Measurements from ENCODE around the gene IFIT2.
A peak's percentile ranks its signal among the peaks of the same experiment; 100 is the strongest.
"Not testable (repeated sequence)": the region's sequence is repeated elsewhere in the genome, so short reads cannot be mapped to it uniquely, and the experiment has no call there.

Gene IFIT2

DNA sequence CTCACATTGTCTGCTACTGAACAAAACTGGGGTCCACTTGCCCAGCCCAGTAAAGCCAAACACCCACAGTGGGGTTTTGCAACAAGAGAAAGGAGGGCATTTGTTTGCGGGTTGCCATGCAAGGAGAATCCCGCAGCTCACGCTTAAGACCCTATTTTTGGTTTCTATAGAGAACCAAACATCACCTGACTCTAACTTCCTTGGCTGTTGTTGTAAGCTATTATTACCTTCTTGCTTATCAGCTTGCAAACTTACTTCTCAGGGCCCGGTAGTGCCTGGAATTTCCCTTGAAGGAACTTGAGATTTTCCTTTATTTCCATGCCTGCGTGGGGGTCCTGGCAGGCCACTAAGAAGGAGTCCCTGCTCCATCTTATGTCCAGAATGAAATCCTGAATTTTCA, 46.6 kb downstream of the IFIT2 start:
- CTCF ChIA-PET, result interaction anchor here (0.7 to 1.7 kb wide), 3 partner anchors 16 to 21 kb away, joined by 4 to 9 read pairs (median 4); no protein-coding TSS in a partner anchor

DNA sequence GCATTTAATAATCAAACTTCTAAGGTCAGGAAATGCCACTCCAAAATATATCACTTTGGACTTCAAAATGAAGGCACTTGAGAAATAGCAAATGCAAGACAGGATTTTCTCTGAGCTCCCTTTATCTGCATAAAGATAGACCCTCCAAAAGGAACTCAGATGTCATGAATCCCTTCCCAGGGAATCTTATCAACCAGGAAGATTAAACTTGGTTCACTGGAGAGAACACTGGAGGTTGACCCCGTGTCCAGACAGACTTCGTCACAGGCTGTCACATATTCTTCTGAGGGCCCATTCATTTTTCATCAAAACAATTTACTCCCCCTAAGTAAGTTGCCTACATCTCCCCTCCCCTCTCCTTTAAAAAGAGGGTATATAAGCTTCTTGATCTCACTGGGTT, 47.1 kb downstream of the IFIT2 start:
- ChIA-PET CTCF (interaction anchor here (1.7 kb wide), 1 partner anchor 20 kb away, joined by 9 read pairs; no protein-coding TSS in a partner anchor), POLR2A (no interaction called here)
- TF ChIP-seq, protein P1, sequence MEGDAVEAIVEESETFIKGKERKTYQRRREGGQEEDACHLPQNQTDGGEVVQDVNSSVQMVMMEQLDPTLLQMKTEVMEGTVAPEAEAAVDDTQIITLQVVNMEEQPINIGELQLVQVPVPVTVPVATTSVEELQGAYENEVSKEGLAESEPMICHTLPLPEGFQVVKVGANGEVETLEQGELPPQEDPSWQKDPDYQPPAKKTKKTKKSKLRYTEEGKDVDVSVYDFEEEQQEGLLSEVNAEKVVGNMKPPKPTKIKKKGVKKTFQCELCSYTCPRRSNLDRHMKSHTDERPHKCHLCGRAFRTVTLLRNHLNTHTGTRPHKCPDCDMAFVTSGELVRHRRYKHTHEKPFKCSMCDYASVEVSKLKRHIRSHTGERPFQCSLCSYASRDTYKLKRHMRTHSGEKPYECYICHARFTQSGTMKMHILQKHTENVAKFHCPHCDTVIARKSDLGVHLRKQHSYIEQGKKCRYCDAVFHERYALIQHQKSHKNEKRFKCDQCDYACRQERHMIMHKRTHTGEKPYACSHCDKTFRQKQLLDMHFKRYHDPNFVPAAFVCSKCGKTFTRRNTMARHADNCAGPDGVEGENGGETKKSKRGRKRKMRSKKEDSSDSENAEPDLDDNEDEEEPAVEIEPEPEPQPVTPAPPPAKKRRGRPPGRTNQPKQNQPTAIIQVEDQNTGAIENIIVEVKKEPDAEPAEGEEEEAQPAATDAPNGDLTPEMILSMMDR (IDR thresholded peaks at IDR 0.05; ENCODE audit: control extremely low read depth, extremely low read depth, low read depth, missing control alignments), result no peak

More for the DNA sequence above, 46.6 kb downstream of the IFIT2 start:
- TF ChIP-seq, protein P1 (IDR thresholded peaks at IDR 0.05; ENCODE audit: control extremely low read depth, extremely low read depth, low read depth, missing control alignments), result no peak
- DNase-seq (ENCODE audit: extremely low spot score), result no peak
- POLR2A ChIA-PET, result no interaction called here

DNA sequence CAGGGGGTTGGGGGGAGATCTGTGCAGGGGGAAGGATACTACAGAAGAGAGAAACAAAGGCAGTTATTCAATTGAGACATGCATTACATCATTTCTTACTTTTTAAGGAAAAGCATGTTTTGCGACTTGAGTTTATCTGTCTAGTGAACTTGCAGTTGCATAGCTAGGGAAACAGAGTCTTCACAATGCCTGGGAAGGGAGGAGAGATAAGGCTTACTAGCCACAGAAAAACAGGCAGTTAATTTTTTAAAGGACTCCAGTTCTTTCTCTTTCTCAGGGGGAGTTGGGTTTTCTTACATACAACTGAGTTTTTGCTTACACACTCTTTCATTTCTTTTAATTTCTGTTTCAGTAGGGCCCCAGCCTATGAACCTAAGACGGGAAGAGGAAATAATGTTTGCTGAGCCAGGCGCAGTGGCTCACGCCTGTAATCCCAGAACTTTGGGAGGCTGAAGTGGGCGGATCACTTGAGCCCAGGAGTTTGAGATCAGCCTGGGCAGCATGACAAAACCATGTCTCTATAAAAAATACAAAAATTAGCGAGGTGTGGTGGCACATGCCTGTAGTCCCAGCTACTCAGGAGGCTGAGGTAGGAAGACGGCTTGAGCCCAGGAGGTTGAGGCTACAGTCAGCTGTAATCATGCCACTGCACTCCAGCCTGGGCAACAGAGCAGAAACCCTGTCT, 48.9 kb downstream of the IFIT2 start:
- DNase-seq (ENCODE audit: extremely low spot score); POLR2A ChIA-PET: not testable (repeated sequence)
- CTCF ChIA-PET, result interaction anchor here (1.1 to 3.0 kb wide), 2 partner anchors 13 to 18 kb away, joined by 3 to 26 read pairs; no protein-coding TSS in a partner anchor

More for the DNA sequence above, 47.1 kb downstream of the IFIT2 start:
- no peak for DNase-seq (ENCODE audit: extremely low spot score)

DNA sequence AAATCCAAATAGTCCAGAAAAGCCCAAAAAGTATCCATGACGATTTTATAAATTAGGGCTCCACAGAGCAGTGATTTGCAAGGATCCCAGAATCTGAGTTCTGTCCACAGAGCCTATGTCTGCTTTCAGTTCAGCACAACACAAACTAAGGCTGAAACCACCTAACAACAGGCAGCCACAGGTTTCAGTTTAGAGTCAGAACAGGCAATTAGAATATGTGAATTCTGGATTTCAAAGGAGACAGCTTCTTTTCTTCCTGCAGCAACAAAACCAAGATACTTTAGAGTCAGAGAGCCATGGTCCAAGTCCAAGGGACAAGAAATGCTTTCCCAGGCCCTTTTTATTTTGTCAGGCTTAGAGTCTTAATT, 49.5 kb downstream of the IFIT2 start:
- TF ChIP-seq, protein P1 (IDR thresholded peaks at IDR 0.05; ENCODE audit: control extremely low read depth, extremely low read depth, low read depth, missing control alignments), result no peak
- peak; percentile 62 for DNase-seq (ENCODE audit: extremely low spot score)
- ChIA-PET CTCF (interaction anchor here (1.1 to 3.0 kb wide), 3 partner anchors 12 to 17 kb away, joined by 3 to 26 read pairs (median 7); no protein-coding TSS in a partner anchor), POLR2A (no interaction called here)

DNA sequence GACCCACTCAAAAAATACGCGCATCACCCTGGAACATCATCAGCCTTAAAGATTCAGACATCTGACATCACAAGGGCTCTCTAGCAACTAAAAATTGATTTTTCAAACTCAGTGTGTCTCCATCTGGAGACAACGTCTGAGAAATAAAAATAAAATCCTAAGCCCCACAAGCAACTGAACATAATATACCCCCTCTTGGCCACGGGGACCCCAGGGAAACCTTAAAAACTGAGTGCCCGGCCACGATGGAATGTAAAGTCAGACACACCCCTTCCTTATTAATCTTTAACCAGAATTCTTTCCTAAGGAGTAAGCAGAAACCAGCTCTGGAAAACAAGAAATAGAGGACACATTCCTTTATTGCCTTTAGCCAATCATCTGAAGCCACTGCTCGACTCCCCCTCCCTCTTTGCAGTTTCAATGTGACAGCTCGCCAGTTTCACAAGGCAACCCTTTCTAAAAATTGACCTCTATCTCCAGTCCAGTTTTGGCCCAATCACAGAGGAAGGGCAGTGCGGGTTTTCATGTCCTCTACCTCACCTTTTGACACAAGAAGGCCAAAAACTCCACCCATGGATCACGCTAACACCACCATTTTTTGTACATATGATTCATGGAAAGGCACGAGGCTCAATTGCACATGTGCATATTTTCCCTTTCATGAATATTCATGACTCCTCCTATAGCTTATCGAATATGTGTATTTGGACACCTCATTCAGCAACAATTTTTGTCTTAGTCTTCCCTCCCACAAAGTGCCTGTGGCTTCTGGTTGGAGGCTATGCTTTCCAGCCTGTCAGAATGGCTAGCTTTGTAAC, 50.1 kb downstream of the IFIT2 start:
- POLR2A ChIA-PET, result no interaction called here
- peak; percentile 24 for DNase-seq (ENCODE audit: extremely low spot score)
- CTCF ChIA-PET, result interaction anchor here (1.3 to 3.0 kb wide), 3 partner anchors 12 to 38 kb away, joined by 4 to 26 read pairs (median 7); no protein-coding TSS in a partner anchor
- TF ChIP-seq, protein P1 (IDR thresholded peaks at IDR 0.05; ENCODE audit: control extremely low read depth, extremely low read depth, low read depth, missing control alignments), result no peak

DNA sequence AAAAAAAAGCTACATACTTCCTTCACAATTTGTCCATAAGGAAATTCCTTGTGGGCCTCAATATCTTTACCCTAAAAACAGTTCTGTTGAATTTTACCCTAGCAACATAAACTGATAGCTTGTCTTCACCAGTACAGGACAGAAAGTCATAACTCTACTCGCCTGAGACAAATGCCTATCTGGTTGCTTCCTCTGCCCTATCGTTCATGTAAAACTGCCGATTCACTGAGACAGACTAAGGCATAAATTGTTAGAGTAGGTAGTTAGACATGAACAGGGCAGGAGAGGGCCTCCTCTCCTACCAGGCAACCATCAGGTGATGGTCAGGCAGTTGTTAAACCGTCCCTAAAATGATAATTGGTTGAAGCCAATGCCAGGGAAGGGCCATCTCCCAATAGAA, 51.0 kb downstream of the IFIT2 start:
- POLR2A ChIA-PET, result no interaction called here
- TF ChIP-seq, protein P1 (IDR thresholded peaks at IDR 0.05; ENCODE audit: control extremely low read depth, extremely low read depth, low read depth, missing control alignments), result no peak
- CTCF ChIA-PET, result interaction anchor here (1.3 to 3.0 kb wide), 3 partner anchors 11 to 37 kb away, joined by 4 to 26 read pairs (median 7); no protein-coding TSS in a partner anchor
- no peak for DNase-seq (ENCODE audit: extremely low spot score)

Data from GM10248 (cell line).